ENCODE results near the gene CLCF1.
A peak's percentile ranks its signal among the peaks of the same experiment; 100 is the strongest.

The CLCF1 gene

GRCh38 chr11:67382276-67383136 is 9.1 kb upstream of the CLCF1 start:
- peak; percentile 97 for TF ChIP-seq CTCF (conservative IDR thresholded peaks at IDR 0.05; ENCODE audit: low read depth)
- peak; percentile 71 for DNase-seq (ENCODE audit: low spot score)
- peak overlapping the region; percentile 31 for H3K27ac ChIP-seq
- ChIA-PET POLR2A (ENCODE audit: low non-redundant PET) (interaction anchor here (0.5 to 2.5 kb wide), 4 partner anchors 28 to 131 kb away, joined by 3 to 7 read pairs (median 4); partner anchors contain the start of gene POLD4), CTCF (interaction anchor here (0.6 to 5.8 kb wide), 31 partner anchors 9 to 652 kb away, joined by 3 to 113 read pairs (median 5); partner anchors contain the start of genes CLCF1, POLD4 and RAD9A)

- no peak for DNase-seq (ENCODE audit: low spot score)
- peak overlapping the region; percentile 97 for H3K27ac ChIP-seq
- TF ChIP-seq CTCF (conservative IDR thresholded peaks at IDR 0.05; ENCODE audit: low read depth): no peak
- ChIA-PET CTCF (interaction anchor here (0.6 to 5.8 kb wide), 13 partner anchors 8 to 495 kb away, joined by 3 to 113 read pairs (median 15); partner anchors contain the start of genes CLCF1, POLD4 and RAD9A), POLR2A (ENCODE audit: low non-redundant PET) (interaction anchor here (1.0 to 2.5 kb wide), 2 partner anchors 27 to 29 kb away, joined by 4 to 7 read pairs; partner anchors contain the start of gene POLD4)
These were observed 8.0 kb upstream of the CLCF1 start for GRCh38 chr11:67381244-67381972.

- ChIA-PET POLR2A (ENCODE audit: low non-redundant PET) (interaction anchor here (1.0 kb wide), 1 partner anchor 28 kb away, joined by 3 read pairs; no protein-coding TSS in a partner anchor), CTCF (interaction anchor here (0.6 to 5.8 kb wide), 6 partner anchors 23 to 62 kb away, joined by 3 to 113 read pairs (median 8); partner anchors contain the start of gene POLD4)
- DNase-seq (ENCODE audit: low spot score): peak; percentile 84
- TF ChIP-seq CTCF (conservative IDR thresholded peaks at IDR 0.05; ENCODE audit: low read depth): no peak
- H3K27ac ChIP-seq: peak overlapping the region; percentile 97
These were observed 6.0 kb upstream of the CLCF1 start for GRCh38 chr11:67379061-67380058.

- TF ChIP-seq CTCF (conservative IDR thresholded peaks at IDR 0.05; ENCODE audit: low read depth): no peak
- H3K27ac ChIP-seq: peak overlapping the region; percentile 97
- ChIA-PET CTCF (interaction anchor here (0.8 to 5.8 kb wide), 2 partner anchors 27 to 32 kb away, joined by 3 to 113 read pairs; partner anchors contain the start of gene POLD4), POLR2A (ENCODE audit: low non-redundant PET) (interaction anchor here (0.7 kb wide), 1 partner anchor 407 kb away, joined by 3 read pairs; no protein-coding TSS in a partner anchor)
- DNase-seq (ENCODE audit: low spot score): no peak
These were observed 5.1 kb upstream of the CLCF1 start for GRCh38 chr11:67378544-67378943.

GRCh38 chr11:67376873-67377808 is 3.7 kb upstream of the CLCF1 start:
- ChIA-PET POLR2A (ENCODE audit: low non-redundant PET) (interaction anchor here (0.9 kb wide), 1 partner anchor 22 kb away, joined by 9 read pairs; no protein-coding TSS in a partner anchor), CTCF (interaction anchor here (0.6 to 5.8 kb wide), 4 partner anchors 25 to 991 kb away, joined by 3 to 113 read pairs (median 4); partner anchors contain the start of genes POLD4 and PPP1CA)

More at GRCh38 chr11:67376873-67377808, 3.7 kb upstream of the CLCF1 start:
- peak overlapping the region; percentile 97 for H3K27ac ChIP-seq
- DNase-seq (ENCODE audit: low spot score): no peak
- TF ChIP-seq CTCF (conservative IDR thresholded peaks at IDR 0.05; ENCODE audit: low read depth): no peak
